Cardiac fibroblast (primary cell): ENCODE measurements around the gene STX10.
"Not testable (repeated sequence)": the region's sequence is repeated elsewhere in the genome, so short reads cannot be mapped to it uniquely, and the experiment has no call there.

Source experiments
- DNase-seq, 2 donors: peaks; one replicate each; pipeline versions ENCODE4 v3.0.0 to v3.0.0-alpha.2; 2010; ENCODE audit warnings: low read depth in 2 of 2
- H3K4me3 ChIP-seq, 2 donors: replicated peaks in 1 of 2; 1 replicate in 1 of 2; 2 replicates in 1 of 2; pipeline ENCODE4 v1.5.1; 2011; ENCODE audit warnings: low read depth in 2 of 2, low read length in 2 of 2, mild to moderate bottlenecking in 2 of 2, moderate library complexity in 1 of 2
- CTCF ChIP-seq: IDR thresholded peaks from one replicate; pipeline ENCODE4 v1.5.1; 2011; ENCODE audit warnings: low read depth, mild to moderate bottlenecking, low read length, inconsistent platforms

STX10 gene

DNA sequence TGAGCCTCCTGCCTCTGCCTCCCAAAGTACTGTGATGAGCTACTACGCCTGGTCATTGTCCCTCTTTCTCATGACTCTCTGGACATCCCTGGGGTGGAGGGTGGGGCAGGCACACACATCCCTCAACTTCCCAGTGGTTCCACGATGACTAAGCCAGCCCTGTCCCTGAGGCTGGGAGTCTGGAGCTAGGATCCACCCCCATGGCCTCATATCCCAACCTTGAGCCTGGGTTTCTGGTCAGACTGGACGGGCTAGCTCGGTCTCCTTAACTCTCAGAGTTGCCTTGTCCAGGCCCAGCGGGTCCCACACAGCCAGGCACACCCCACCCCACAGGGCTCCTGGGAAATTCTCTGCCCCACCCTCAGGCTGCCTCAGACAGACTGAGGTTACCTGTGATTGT lies 19.6 kb upstream of the STX10 start:
- no peak overlapping the region for H3K4me3 ChIP-seq
- no peak for TF ChIP-seq CTCF
- DNase-seq = peak; percentile 18 to 51

- not testable (repeated sequence) for H3K4me3 ChIP-seq, DNase-seq
These were observed 16.0 kb upstream of the STX10 start for GRCh38 chr19:13166151-13166550.

GRCh38 chr19:13165162-13165997 lies 15.2 kb upstream of the STX10 start:
- H3K4me3 ChIP-seq = no peak overlapping the region
- peak; percentile 50 to 51 for DNase-seq
- TF ChIP-seq CTCF = no peak

GRCh38 chr19:13164343-13165161 lies 14.4 kb upstream of the STX10 start:
- peak overlapping the region; percentile 0 to 15 for H3K4me3 ChIP-seq
- peak; percentile 72 to 96 for DNase-seq

GRCh38 chr19:13163609-13164342 lies 13.6 kb upstream of the STX10 start:
- H3K4me3 ChIP-seq = peak overlapping the region; percentile 17 to 33
- TF ChIP-seq CTCF = no peak
- DNase-seq = peak; percentile 85 to 95

More at GRCh38 chr19:13164343-13165161, 14.4 kb upstream of the STX10 start:
- TF ChIP-seq CTCF = no peak

- TF ChIP-seq CTCF = no peak
- peak overlapping the region; percentile 17 to 42 for H3K4me3 ChIP-seq
- DNase-seq = peak; percentile 98 to 99
These were observed 12.8 kb upstream of the STX10 start for GRCh38 chr19:13162724-13163608.
